ENCODE data around the gene ARL8A. TPM values are rescaled to one million over a fixed set of nuclear protein-coding genes. Genes with fewer than 3 reads are reported as not detected.
"Not testable (repeated sequence)": the region's sequence is repeated elsewhere in the genome, so short reads cannot be mapped to it uniquely, and the experiment has no call there.

The ARL8A gene
- total RNA-seq, 2 donors from 2014 or later: 68.0 to 80.0 TPM

- not testable (repeated sequence) for DNase-seq (ENCODE audit: low spot score); H3K27me3 Mint-ChIP-seq; H3K9me3 Mint-ChIP-seq; ATAC-seq; H3K36me3 Mint-ChIP-seq; H3K4me3 Mint-ChIP-seq
- H3K4me1 Mint-ChIP-seq (ENCODE audit: low read depth in 2 of 2): peaks cover 23 to 24% of the 10 kb centered on the region in 2 donors
- peak overlapping the region; percentile 80 to 87 for H3K27ac Mint-ChIP-seq
These were observed 1.2 kb upstream of the ARL8A start for GRCh38 chr1:202145744-202146140.

DNA sequence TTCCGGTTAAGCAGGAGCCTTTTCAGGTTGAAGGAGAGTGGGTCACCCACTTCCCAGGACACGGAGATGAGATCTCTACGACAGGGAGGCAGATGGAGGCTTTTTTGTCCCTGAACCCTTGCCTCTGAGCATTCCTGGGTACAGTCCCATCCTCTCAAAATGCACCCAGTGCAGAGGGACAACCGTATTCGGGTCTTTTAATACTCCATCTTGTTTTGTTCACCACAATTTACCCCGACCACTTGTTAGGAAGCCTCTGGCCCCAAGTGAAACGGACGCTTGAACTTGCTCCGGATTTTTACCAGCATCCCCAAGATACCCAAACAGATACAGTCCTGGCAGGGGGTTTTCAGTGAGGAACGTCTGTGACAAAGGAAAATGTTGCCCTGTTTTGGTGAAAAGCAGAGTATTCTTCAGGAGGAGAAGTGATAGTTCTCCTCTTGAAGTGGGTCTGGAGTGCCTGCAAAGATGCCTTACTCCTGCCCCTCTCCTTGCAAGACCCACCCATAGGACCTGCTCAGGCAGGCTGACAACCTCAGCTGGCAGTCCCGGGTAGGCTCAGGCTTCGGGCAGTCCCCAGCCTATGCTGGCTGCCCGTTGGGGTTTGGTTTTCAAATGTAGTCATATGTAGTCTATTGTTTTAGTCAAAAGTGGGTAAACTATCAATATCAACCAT is 669 bp upstream of the ARL8A start:
- Mint-ChIP-seq H3K4me1 (ENCODE audit: low read depth in 2 of 2) (peaks cover 22% of the 10 kb centered on the region in 2 donors), H3K36me3 (peaks cover 4% of the 10 kb centered on the region), H3K27ac (peak overlapping the region; percentile 80 to 87), H3K4me3 (peak overlapping the region; percentile 92), H3K9me3 (no peaks in the 10 kb centered on the region), H3K27me3 (no peaks in the 10 kb centered on the region)
- DNase-seq (ENCODE audit: low spot score): no peak
- peak; percentile 30 to 72 for ATAC-seq

GRCh38 chr1:202143768-202144401 is 652 bp downstream of the ARL8A start:
- peak overlapping the region; percentile 88 to 97 for H3K27ac Mint-ChIP-seq
- peaks cover 22% of the 10 kb centered on the region in 2 donors for H3K4me1 Mint-ChIP-seq (ENCODE audit: low read depth in 2 of 2)
- H3K36me3 Mint-ChIP-seq: peaks cover 4% of the 10 kb centered on the region
- peak; percentile 66 to 67 for ATAC-seq
- H3K9me3 Mint-ChIP-seq: no peaks in the 10 kb centered on the region
- no peaks in the 10 kb centered on the region for H3K27me3 Mint-ChIP-seq
- peak overlapping the region; percentile 99 for H3K4me3 Mint-ChIP-seq
- no peak for DNase-seq (ENCODE audit: low spot score)

DNA sequence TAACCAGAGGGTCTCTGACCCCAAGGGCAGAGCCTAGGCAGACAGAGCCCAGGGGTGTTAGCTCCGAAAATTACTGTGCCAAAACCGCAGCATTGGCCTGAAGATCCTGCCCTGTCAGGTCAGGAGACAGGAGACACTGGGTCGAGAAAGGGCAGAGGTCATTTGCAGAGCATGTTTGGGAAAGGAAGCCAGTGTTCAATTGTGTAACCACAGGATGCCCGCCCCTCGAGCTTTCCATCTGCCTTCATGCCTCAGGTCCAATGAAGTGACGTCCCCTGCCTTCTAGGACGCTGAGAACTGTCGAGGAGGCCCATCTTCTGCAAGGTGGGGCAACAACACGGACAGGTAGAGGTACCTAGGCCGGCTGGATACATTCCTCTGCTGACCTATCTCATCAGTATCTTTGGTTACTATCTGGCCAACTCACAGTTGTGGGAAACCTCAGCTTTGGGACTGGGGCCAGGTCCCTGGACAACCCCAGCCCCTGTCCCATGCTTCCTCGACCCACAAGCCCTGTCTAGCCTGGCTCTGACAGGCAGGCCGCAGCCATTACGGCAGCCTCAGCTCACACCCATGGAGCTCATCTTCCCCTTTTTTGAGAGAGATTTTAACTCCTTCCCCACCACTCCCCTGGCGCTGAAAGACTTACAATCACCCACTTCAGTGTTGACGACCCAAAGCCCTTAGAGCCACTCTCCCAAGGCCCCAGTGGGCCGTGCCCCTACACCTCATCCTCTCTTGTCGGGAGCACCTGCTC is 1.3 kb downstream of the ARL8A start:
- DNase-seq (ENCODE audit: low spot score) (no peak), ATAC-seq (peak; percentile 15 to 24)
- peaks cover 22 to 26% of the 10 kb centered on the region in 2 donors for H3K4me1 Mint-ChIP-seq (ENCODE audit: low read depth in 2 of 2)
- H3K36me3 Mint-ChIP-seq: peaks cover 4% of the 10 kb centered on the region
- no peaks in the 10 kb centered on the region for H3K9me3 Mint-ChIP-seq
- peak overlapping the region; percentile 99 for H3K4me3 Mint-ChIP-seq
- peak overlapping the region; percentile 88 to 97 for H3K27ac Mint-ChIP-seq
- no peaks in the 10 kb centered on the region for H3K27me3 Mint-ChIP-seq

DNA sequence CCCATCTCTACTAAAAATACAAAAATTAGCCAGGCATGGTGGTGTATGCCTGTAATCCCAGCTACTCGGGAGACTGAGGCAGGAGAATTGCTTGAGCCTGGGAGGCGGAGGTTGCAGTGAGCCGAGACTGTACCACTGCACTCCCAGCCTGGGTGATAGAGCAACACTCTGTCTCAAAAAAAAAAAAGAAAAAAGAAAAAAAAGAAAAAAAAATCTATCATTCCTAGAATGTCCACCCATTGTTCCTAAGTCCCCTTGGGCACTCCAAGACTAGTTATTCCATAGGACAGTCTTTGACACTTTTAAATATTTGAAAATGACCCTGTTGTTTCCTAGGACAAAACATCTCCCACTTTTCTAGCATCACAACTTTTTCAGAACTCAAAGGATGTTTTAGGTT is 3.1 kb downstream of the ARL8A start:
- not testable (repeated sequence) for H3K36me3 Mint-ChIP-seq; DNase-seq (ENCODE audit: low spot score); H3K4me3 Mint-ChIP-seq; H3K9me3 Mint-ChIP-seq; ATAC-seq; H3K27me3 Mint-ChIP-seq
- Mint-ChIP-seq H3K4me1 (ENCODE audit: low read depth in 2 of 2) (peaks cover 17 to 25% of the 10 kb centered on the region in 2 donors), H3K27ac (peak overlapping the region in 1 of 2 donors; percentile 29)

DNA sequence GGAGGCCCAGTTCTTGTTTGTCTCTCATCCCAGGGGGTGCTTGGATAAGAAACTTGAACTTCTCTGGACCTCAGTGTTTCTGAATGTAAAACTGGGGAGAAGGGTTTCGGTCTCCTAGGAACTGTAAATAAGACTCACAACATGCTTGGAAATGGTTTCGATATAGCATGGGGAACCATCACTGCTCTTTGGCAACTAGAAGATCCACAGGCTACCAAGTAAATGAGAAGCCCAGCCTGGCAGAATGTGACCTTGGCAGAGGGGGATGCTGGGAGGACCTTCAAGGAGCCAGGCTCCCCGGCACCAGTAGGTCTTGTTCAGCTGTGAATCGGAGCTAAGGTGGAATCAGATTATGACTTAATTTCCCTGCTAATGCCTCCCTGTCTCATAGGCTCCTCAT is 3.7 kb downstream of the ARL8A start:
- Mint-ChIP-seq H3K27me3 (no peaks in the 10 kb centered on the region), H3K27ac (no peak overlapping the region), H3K36me3 (no peaks in the 10 kb centered on the region), H3K9me3 (no peaks in the 10 kb centered on the region), H3K4me1 (ENCODE audit: low read depth in 2 of 2) (peaks cover 17 to 23% of the 10 kb centered on the region in 2 donors), H3K4me3 (no peak overlapping the region)
- ATAC-seq: no peak
- DNase-seq (ENCODE audit: low spot score): no peak

- H3K4me1 Mint-ChIP-seq (ENCODE audit: low read depth in 2 of 2): peaks cover 0 to 6% of the 10 kb centered on the region in 2 donors
- no peak overlapping the region for H3K4me3 Mint-ChIP-seq
- no peaks in the 10 kb centered on the region for H3K27me3 Mint-ChIP-seq
- H3K9me3 Mint-ChIP-seq: no peaks in the 10 kb centered on the region
- peak; percentile 77 to 81 for ATAC-seq
- DNase-seq (ENCODE audit: low spot score): no peak
- no peaks in the 10 kb centered on the region for H3K36me3 Mint-ChIP-seq
- H3K27ac Mint-ChIP-seq: no peak overlapping the region
These were observed 9.3 kb downstream of the ARL8A start for GRCh38 chr1:202135221-202135721.

- no peaks in the 10 kb centered on the region for H3K36me3 Mint-ChIP-seq
- H3K27ac Mint-ChIP-seq: no peak overlapping the region
- no peak for DNase-seq (ENCODE audit: low spot score)
- no peaks in the 10 kb centered on the region for H3K27me3 Mint-ChIP-seq
- peaks cover 0 to 6% of the 10 kb centered on the region in 2 donors for H3K4me1 Mint-ChIP-seq (ENCODE audit: low read depth in 2 of 2)
- ATAC-seq: no peak
- no peaks in the 10 kb centered on the region for H3K9me3 Mint-ChIP-seq
- no peak overlapping the region for H3K4me3 Mint-ChIP-seq
These were observed 9.8 kb downstream of the ARL8A start for GRCh38 chr1:202134645-202135172.

DNA sequence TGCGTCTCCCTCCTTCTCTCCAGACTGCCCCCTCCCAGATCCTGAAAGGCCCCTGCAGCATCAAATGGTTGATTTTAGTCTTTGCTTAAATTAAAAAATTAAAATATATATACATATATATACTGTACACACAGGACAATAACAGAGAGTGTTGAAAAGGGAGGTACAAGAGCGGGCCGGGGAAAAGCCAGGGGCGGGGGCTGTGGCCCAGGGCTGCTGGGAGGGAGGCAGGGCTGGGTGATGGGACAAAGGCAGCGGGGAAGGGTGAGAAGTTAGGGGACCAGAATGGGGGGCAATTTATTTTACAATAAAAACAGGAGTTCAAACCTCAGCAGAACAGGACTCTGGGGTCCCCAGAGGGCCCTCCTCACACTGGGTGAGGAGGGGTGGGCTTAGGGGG is 10.5 kb downstream of the ARL8A start:
- H3K27ac Mint-ChIP-seq: no peak overlapping the region
- no peaks in the 10 kb centered on the region for H3K9me3 Mint-ChIP-seq
- no peak for DNase-seq (ENCODE audit: low spot score)
- no peak overlapping the region for H3K4me3 Mint-ChIP-seq
- peaks cover 0 to 6% of the 10 kb centered on the region in 2 donors for H3K4me1 Mint-ChIP-seq (ENCODE audit: low read depth in 2 of 2)
- ATAC-seq: no peak
- H3K27me3 Mint-ChIP-seq: no peaks in the 10 kb centered on the region
- no peaks in the 10 kb centered on the region for H3K36me3 Mint-ChIP-seq

DNA sequence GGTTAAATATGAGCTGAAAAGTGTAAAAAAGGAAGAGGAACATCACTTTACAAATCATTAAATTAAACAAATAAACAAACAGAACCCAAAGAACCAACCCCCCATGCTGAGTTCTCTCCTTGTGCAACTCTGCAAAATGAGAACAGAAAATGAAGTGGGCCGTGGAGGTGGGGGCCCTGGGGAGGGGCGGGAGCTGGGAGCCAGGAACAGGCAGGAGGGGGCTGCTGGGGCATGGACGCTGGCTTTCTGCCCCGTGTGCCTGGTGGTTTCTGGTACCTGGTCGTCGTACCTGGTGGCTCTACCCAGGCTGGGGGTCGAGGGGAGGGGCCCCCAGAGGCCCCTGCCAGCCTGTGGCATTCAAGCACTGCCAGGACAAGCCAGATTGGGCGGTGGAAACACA is 11.0 kb downstream of the ARL8A start:
- Mint-ChIP-seq H3K4me3 (no peak overlapping the region), H3K36me3 (no peaks in the 10 kb centered on the region), H3K4me1 (ENCODE audit: low read depth in 2 of 2) (peaks cover 0 to 5% of the 10 kb centered on the region in 2 donors), H3K9me3 (no peaks in the 10 kb centered on the region), H3K27me3 (no peaks in the 10 kb centered on the region), H3K27ac (no peak overlapping the region)
- no peak for DNase-seq (ENCODE audit: low spot score)
- no peak for ATAC-seq

- no peaks in the 10 kb centered on the region for H3K27me3 Mint-ChIP-seq
- DNase-seq (ENCODE audit: low spot score): no peak
- H3K36me3 Mint-ChIP-seq: no peaks in the 10 kb centered on the region
- no peak for ATAC-seq
- no peaks in the 10 kb centered on the region for H3K9me3 Mint-ChIP-seq
- no peak overlapping the region for H3K4me3 Mint-ChIP-seq
- H3K27ac Mint-ChIP-seq: no peak overlapping the region
- H3K4me1 Mint-ChIP-seq (ENCODE audit: low read depth in 2 of 2): peaks cover 0 to under 1% of the 10 kb centered on the region in 2 donors
These were observed 11.5 kb downstream of the ARL8A start for GRCh38 chr1:202133001-202133400.

DNA sequence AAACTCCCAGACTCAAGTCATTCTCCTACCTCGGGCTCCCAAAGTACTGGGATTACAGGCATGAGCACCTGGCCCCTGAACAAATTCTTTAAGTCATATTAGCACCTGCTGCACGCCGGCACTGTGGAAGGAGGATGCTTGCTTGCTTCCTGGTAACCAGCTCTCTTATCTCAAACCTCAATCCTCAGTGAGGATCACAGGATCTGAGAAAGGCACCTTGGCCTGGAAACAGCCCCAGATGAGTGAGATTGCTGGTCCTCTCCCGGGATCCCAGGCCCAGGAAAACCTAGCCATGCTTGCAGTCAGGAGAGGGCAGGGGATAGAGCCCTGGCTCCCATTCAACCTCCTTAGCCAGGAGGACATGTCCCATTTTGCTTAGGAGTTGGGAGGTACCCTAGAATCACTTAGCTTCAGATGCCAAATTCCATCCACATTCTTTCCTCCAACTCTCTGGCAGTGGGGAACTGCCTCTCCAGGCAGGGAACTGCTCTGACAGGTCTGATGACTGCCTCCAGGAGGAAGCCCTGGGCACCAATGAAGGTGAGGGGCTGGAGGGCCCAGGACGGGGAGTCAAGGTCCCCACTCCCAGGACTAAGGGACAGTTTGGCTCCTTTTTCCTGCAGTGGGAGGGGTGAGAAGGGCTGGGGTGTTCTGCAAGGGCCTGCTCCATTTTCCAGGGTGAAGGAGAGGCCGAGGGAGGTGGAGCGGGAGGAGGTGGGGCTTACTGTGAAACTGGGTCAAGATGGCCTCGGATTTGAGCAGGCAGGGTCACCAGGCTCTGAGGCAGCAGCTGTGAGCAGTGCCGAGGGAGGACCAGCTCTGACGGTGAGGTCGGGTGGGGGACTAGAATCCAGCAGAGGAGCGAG is 12.3 kb downstream of the ARL8A start:
- Mint-ChIP-seq H3K27me3 (peaks cover 0 to 3% of the 10 kb centered on the region in 2 donors), H3K9me3 (no peaks in the 10 kb centered on the region), H3K36me3 (no peaks in the 10 kb centered on the region), H3K4me3 (no peak overlapping the region), H3K4me1 (ENCODE audit: low read depth in 2 of 2) (no peaks in the 10 kb centered on the region), H3K27ac (no peak overlapping the region)
- DNase-seq (ENCODE audit: low spot score): no peak
- no peak for ATAC-seq
